HUES64 (cell line): ENCODE measurements around the gene PRR16. TPM values are rescaled to one million over a fixed set of nuclear protein-coding genes. Genes with fewer than 3 reads are reported as not detected.
"Not testable (repeated sequence)": the region's sequence is repeated elsewhere in the genome, so short reads cannot be mapped to it uniquely, and the experiment has no call there.

Experiments used
- H3K27ac ChIP-seq: 2 replicates; pipeline ENCODE4 v1.7.0; 2013; ENCODE audit warnings: low read depth, low read length, inconsistent platforms
- H3K27me3 ChIP-seq: 2 replicates; pipeline ENCODE4 v1.6.1; 2013; ENCODE audit warnings: mild to moderate bottlenecking, low read length; ENCODE audit not compliant: insufficient read depth
- H3K36me3 ChIP-seq: 2 replicates; pipeline ENCODE4 v1.6.1; 2013; ENCODE audit warnings: mild to moderate bottlenecking, low read length; ENCODE audit not compliant: insufficient read depth
- H3K4me1 ChIP-seq: 2 replicates; pipeline ENCODE4 v1.6.1; 2013; ENCODE audit warnings: mild to moderate bottlenecking, low read length, moderate library complexity; ENCODE audit not compliant: insufficient read depth
- H3K4me3 ChIP-seq: 2 replicates; pipeline ENCODE4 v1.5.1; 2013; ENCODE audit warnings: mild to moderate bottlenecking, low read length, moderate library complexity
- H3K9ac ChIP-seq: 2 replicates; pipeline ENCODE4 v1.6.1; 2013; ENCODE audit warnings: mild to moderate bottlenecking, low read depth, low read length
- H3K9me3 ChIP-seq: 2 replicates; pipeline ENCODE4 v1.6.1; 2013; ENCODE audit warnings: low read depth, low read length; ENCODE audit not compliant: insufficient read depth
- WGBS: fragments of 150-250, 120-280 bp; methylation state at CpG from one replicate; pipeline ENCODE4 v1.1.7; 2013; ENCODE audit warnings: missing lambda C conversion rate; 5-methylcytosine and 5-hydroxymethylcytosine counted together
- polyA plus RNA-seq, 2 experiments: library from polyadenylated mRNA; stranded (reverse); fragments of 50-300 nt; gene quantifications; one replicate each; pipeline ENCODE4 v1.2.3, GENCODE V29; 2013

The PRR16 gene
- 0.30 TPM for polyA plus RNA-seq (2013, experiment 1 of 2)
- 0.38 TPM for polyA plus RNA-seq (2013, experiment 2 of 2)

DNA sequence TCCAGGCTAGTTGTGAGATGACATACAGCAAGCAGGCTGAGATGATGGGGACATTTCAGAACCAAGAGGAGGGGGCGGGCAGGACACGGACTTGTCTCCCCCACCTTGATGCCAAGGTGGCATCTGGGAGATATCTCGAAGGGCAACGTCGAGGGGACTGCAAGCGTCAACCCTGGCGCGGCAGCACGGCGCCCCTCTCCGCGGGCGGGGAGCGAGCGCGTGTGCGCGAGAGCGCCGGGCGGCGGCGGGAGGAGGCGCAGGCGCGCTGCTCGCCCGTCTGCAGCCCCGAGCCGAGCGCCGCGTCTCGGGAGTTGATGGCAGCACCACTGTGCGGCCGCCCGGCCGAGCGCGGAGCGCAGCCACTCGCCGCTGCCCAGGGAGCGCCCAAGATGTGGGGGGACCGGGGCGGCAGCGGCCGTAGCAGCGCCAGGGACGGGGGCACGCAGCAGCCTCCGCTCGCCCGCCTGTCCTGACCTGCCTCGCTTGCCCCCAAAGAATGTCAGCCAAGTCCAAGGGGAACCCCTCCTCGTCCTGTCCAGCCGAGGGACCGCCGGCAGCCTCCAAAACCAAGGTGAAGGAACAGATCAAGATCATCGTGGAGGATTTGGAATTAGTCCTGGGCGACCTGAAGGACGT lies at the start of gene PRR16:
PRR16 (plus strand) TSS at position 310 of the 636 bp plus-strand sequence.
- no peak within 1 kb of the TSS for H3K9ac ChIP-seq
- H3K9me3 ChIP-seq: no peaks in the 10 kb centered on the region
- peaks cover 57% of the 10 kb centered on the region for H3K27me3 ChIP-seq
- H3K27ac ChIP-seq: no peak within 1 kb of the TSS
- WGBS: under 1% methylated on average over 62 of the region's 62 CpGs
- no peaks in the 10 kb centered on the region for H3K36me3 ChIP-seq
- H3K4me1 ChIP-seq: no peaks in the 10 kb centered on the region
- peak within 1 kb of the TSS; percentile 68 for H3K4me3 ChIP-seq

GRCh38 chr5:120415985-120416384 lies 48.1 kb upstream of the PRR16 start:
- no peaks in the 10 kb centered on the region; the same call in 1 of the 2 replicates for H3K9me3 ChIP-seq
- H3K4me1 ChIP-seq: no peaks in the 10 kb centered on the region
- no peaks in the 10 kb centered on the region for H3K36me3 ChIP-seq
- no peak overlapping the region for H3K27ac ChIP-seq
- no peak overlapping the region for H3K4me3 ChIP-seq
- 83% methylated on average over 1 of the region's 1 CpG for WGBS
- no peak overlapping the region for H3K9ac ChIP-seq
- H3K27me3 ChIP-seq: no peaks in the 10 kb centered on the region

GRCh38 chr5:120419127-120419526 lies 45.0 kb upstream of the PRR16 start:
- H3K4me3 ChIP-seq: no peak overlapping the region
- no peaks in the 10 kb centered on the region for H3K4me1 ChIP-seq
- H3K27me3 ChIP-seq: no peaks in the 10 kb centered on the region
- no peaks in the 10 kb centered on the region for H3K36me3 ChIP-seq
- no peaks in the 10 kb centered on the region for H3K9me3 ChIP-seq
- H3K27ac ChIP-seq: no peak overlapping the region
- WGBS: 83% methylated on average over 2 of the region's 3 CpGs
- H3K9ac ChIP-seq: no peak overlapping the region

GRCh38 chr5:120426633-120427275 lies 37.3 kb upstream of the PRR16 start:
- H3K9me3 ChIP-seq, H3K9ac ChIP-seq, H3K27me3 ChIP-seq, H3K4me1 ChIP-seq, H3K27ac ChIP-seq, H3K4me3 ChIP-seq, H3K36me3 ChIP-seq: not testable (repeated sequence)
- WGBS: 91% methylated on average over 25 of the region's 25 CpGs

DNA sequence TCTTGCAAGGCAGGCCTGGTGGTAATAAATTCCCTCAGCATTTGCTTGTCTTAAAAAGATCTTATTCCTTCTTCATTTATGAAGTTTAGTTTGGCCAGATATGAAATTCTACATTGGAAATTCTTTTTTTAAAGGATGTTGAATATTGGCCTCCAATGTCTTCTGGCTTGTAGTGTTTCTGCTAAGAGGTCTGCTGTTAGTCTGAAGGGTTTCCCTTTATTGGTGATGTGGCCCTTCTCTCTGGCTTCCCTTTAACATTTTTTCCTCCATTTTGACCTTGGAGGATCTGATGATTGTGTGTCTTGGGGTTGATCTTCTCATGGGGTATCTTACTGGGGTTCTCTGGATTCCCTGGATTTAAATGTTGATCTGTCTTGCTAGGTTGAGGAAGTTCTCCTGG lies 33.5 kb upstream of the PRR16 start:
- H3K27ac ChIP-seq: no peak overlapping the region
- no peak overlapping the region for H3K4me3 ChIP-seq

DNA sequence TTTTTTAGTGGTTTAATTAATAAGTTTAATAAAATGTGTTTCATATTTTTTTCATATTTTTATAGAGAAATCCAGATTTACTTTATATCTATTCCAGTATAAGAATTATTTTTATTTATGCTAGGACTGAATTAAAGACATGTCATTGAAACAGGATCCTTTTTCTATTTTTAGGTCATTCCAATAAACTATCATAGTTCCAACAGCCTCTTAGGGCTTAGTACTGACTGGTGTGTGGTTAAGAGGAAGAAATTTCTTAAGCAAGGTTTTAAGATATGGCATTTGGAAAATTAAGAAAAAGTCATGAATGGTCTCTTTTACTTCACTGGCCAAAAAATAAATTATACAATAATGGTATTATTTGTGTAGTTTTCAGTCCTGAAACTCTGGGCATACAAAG lies 31.2 kb upstream of the PRR16 start:
- Histone ChIP-seq H3K9ac (no peak overlapping the region), H3K27ac (no peak overlapping the region), H3K4me1 (no peaks in the 10 kb centered on the region), H3K27me3 (no peaks in the 10 kb centered on the region), H3K36me3 (no peaks in the 10 kb centered on the region), H3K4me3 (no peak overlapping the region), H3K9me3 (no peaks in the 10 kb centered on the region)

More for the DNA sequence above, 33.5 kb upstream of the PRR16 start:
- no peak overlapping the region for H3K9ac ChIP-seq
- no peaks in the 10 kb centered on the region for H3K27me3 ChIP-seq
- H3K4me1 ChIP-seq: no peaks in the 10 kb centered on the region
- no peaks in the 10 kb centered on the region for H3K36me3 ChIP-seq
- H3K9me3 ChIP-seq: no peaks in the 10 kb centered on the region

DNA sequence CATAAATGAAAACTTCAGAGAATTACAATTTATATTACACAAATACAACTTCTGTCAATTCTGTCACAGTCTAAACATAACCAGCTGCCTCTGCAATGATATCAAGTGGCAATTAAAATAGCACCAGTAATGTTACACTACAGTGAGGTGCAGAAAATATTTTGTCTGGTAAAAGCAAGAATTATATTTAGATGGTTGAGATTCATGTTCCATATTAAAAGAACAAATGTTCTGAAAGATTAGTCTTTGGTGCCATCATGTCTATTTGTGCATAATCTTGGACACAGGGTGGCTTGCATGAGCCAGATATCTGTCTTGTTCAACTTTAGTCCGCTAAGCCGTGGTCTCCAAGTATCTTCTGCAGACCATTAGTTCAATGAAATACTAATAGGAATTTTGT lies 29.0 kb upstream of the PRR16 start:
- no peak overlapping the region for H3K9ac ChIP-seq
- H3K27me3 ChIP-seq: no peaks in the 10 kb centered on the region
- no peaks in the 10 kb centered on the region for H3K36me3 ChIP-seq
- H3K4me1 ChIP-seq: no peaks in the 10 kb centered on the region
- no peaks in the 10 kb centered on the region for H3K9me3 ChIP-seq
- no peak overlapping the region for H3K4me3 ChIP-seq
- WGBS: 80% methylated on average over 1 of the region's 2 CpGs
- H3K27ac ChIP-seq: no peak overlapping the region

GRCh38 chr5:120436996-120437395 lies 27.1 kb upstream of the PRR16 start:
- Histone ChIP-seq H3K27ac (no peak overlapping the region), H3K36me3 (no peaks in the 10 kb centered on the region), H3K9ac (no peak overlapping the region), H3K4me3 (no peak overlapping the region), H3K27me3 (no peaks in the 10 kb centered on the region), H3K9me3 (no peaks in the 10 kb centered on the region), H3K4me1 (no peaks in the 10 kb centered on the region)
- 95% methylated on average over 1 of the region's 1 CpG for WGBS

GRCh38 chr5:120442694-120443093 lies 21.4 kb upstream of the PRR16 start:
- peaks cover 15% of the 10 kb centered on the region for H3K4me1 ChIP-seq
- WGBS: 89% methylated on average over 3 of the region's 3 CpGs
- no peak overlapping the region for H3K9ac ChIP-seq

DNA sequence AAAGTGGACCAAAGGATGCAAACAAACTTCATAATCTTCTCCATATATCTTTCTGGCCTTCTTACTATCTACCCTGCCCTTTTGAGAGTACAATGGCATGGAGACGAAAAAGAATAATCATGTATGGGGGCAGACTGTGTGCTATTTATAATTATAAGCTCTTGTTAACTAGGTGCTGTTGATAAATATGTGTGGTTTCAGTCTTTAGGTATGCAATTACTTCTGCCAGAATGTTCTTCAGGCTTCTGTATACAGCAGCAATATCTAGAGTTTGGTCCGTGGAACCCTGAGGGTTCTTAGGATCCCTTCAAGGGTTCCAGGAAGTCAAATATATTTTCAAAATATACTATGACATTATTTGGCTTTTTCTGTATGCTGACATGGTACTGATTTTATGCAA lies 20.5 kb upstream of the PRR16 start:
- Histone ChIP-seq H3K4me1 (peaks cover 15% of the 10 kb centered on the region), H3K4me3 (no peak overlapping the region), H3K27ac (no peak overlapping the region), H3K27me3 (no peaks in the 10 kb centered on the region), H3K9ac (no peak overlapping the region), H3K36me3 (no peaks in the 10 kb centered on the region), H3K9me3 (no peaks in the 10 kb centered on the region)
- WGBS: 96% methylated on average over 2 of the region's 2 CpGs

More at GRCh38 chr5:120442694-120443093, 21.4 kb upstream of the PRR16 start:
- no peak overlapping the region for H3K4me3 ChIP-seq
- no peaks in the 10 kb centered on the region for H3K27me3 ChIP-seq
- no peaks in the 10 kb centered on the region for H3K9me3 ChIP-seq
- H3K36me3 ChIP-seq: no peaks in the 10 kb centered on the region
- H3K27ac ChIP-seq: no peak overlapping the region

GRCh38 chr5:120446068-120446492 lies 18.0 kb upstream of the PRR16 start:
- H3K4me1 ChIP-seq: peaks cover 15% of the 10 kb centered on the region
- H3K27me3 ChIP-seq: no peaks in the 10 kb centered on the region
- H3K9me3 ChIP-seq: no peaks in the 10 kb centered on the region
- no peaks in the 10 kb centered on the region for H3K36me3 ChIP-seq
- H3K27ac ChIP-seq: no peak overlapping the region
- no peak overlapping the region for H3K9ac ChIP-seq
- 85% methylated on average over 2 of the region's 2 CpGs for WGBS
- H3K4me3 ChIP-seq: no peak overlapping the region
